Measurements from ENCODE around the gene CREB3L4. TPM values are rescaled to one million over a fixed set of nuclear protein-coding genes. Genes with fewer than 3 reads are reported as not detected.

The CREB3L4 gene
- total RNA-seq, 2 experiments from 2014 or later: 2.9 to 3.9 TPM

- Mint-ChIP-seq H3K27me3 (no peaks in the 10 kb centered on the region), H3K9me3 (no peaks in the 10 kb centered on the region), H3K27ac (no peak overlapping the region), H3K36me3 (ENCODE audit: low read depth) (peaks cover 86% of the 10 kb centered on the region), H3K4me3 (no peak overlapping the region), H3K4me1 (ENCODE audit: low read depth) (no peaks in the 10 kb centered on the region)
- Histone ChIP-seq H3K27ac (ENCODE audit: low read depth in 1 of 2, low read length in 2 of 2) (no peak overlapping the region), H3K27me3 (ENCODE audit: control insufficient read depth in 1 of 2, insufficient read depth in 2 of 2, low read length in 2 of 2) (no peaks in the 10 kb centered on the region), H3K4me1 (ENCODE audit: insufficient read depth, low read length) (peaks cover 3% of the 10 kb centered on the region), H3K36me3 (ENCODE audit: insufficient read depth, low read length) (peaks cover 87% of the 10 kb centered on the region), H3K9me3 (ENCODE audit: control insufficient read depth in 1 of 2, insufficient read depth in 1 of 2, low read length in 2 of 2) (no peaks in the 10 kb centered on the region), H3K4me3 (ENCODE audit: low read length) (no peak overlapping the region)
- ChIA-PET CTCF (no interaction called here), POLR2A (interaction anchor here (1.3 to 3.8 kb wide), 2 partner anchors 10 to 11 kb away, joined by 6 to 15 read pairs; partner anchors contain the start of gene GATAD2B)
- intact Hi-C loops (cut with DNase I, micrococcal nuclease): no loop called here
- no peak for ATAC-seq (ENCODE audit: poor library complexity)
- TF ChIP-seq, protein P1, sequence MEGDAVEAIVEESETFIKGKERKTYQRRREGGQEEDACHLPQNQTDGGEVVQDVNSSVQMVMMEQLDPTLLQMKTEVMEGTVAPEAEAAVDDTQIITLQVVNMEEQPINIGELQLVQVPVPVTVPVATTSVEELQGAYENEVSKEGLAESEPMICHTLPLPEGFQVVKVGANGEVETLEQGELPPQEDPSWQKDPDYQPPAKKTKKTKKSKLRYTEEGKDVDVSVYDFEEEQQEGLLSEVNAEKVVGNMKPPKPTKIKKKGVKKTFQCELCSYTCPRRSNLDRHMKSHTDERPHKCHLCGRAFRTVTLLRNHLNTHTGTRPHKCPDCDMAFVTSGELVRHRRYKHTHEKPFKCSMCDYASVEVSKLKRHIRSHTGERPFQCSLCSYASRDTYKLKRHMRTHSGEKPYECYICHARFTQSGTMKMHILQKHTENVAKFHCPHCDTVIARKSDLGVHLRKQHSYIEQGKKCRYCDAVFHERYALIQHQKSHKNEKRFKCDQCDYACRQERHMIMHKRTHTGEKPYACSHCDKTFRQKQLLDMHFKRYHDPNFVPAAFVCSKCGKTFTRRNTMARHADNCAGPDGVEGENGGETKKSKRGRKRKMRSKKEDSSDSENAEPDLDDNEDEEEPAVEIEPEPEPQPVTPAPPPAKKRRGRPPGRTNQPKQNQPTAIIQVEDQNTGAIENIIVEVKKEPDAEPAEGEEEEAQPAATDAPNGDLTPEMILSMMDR (IDR thresholded peaks at IDR 0.05): no peak
- no peak for DNase-seq
These were observed 33.0 kb upstream of the CREB3L4 start for GRCh38 chr1:153934746-153935145.

- Histone ChIP-seq H3K27me3 (ENCODE audit: control insufficient read depth in 1 of 2, insufficient read depth in 2 of 2, low read length in 2 of 2) (no peaks in the 10 kb centered on the region), H3K9me3 (ENCODE audit: control insufficient read depth in 1 of 2, insufficient read depth in 1 of 2, low read length in 2 of 2) (no peaks in the 10 kb centered on the region), H3K27ac (ENCODE audit: low read depth in 1 of 2, low read length in 2 of 2) (no peak overlapping the region), H3K4me1 (ENCODE audit: insufficient read depth, low read length) (peaks cover 5% of the 10 kb centered on the region), H3K36me3 (ENCODE audit: insufficient read depth, low read length) (peaks cover 87% of the 10 kb centered on the region), H3K4me3 (ENCODE audit: low read length) (no peak overlapping the region)
- no peaks in the 10 kb centered on the region for H3K27me3 Mint-ChIP-seq
- H3K9me3 Mint-ChIP-seq: no peaks in the 10 kb centered on the region
- H3K4me3 Mint-ChIP-seq: no peak overlapping the region
- intact Hi-C loops (cut with DNase I, micrococcal nuclease): no loop called here
- H3K27ac Mint-ChIP-seq: no peak overlapping the region
- ChIA-PET CTCF (no interaction called here), POLR2A (no interaction called here)
- peaks cover 9% of the 10 kb centered on the region for H3K4me1 Mint-ChIP-seq (ENCODE audit: low read depth)
- H3K36me3 Mint-ChIP-seq (ENCODE audit: low read depth): peaks cover 87% of the 10 kb centered on the region
- TF ChIP-seq, protein P1 (IDR thresholded peaks at IDR 0.05): no peak
- no peak for DNase-seq
- ATAC-seq (ENCODE audit: poor library complexity): no peak
These were observed 31.5 kb upstream of the CREB3L4 start for GRCh38 chr1:153936011-153936802.

DNA sequence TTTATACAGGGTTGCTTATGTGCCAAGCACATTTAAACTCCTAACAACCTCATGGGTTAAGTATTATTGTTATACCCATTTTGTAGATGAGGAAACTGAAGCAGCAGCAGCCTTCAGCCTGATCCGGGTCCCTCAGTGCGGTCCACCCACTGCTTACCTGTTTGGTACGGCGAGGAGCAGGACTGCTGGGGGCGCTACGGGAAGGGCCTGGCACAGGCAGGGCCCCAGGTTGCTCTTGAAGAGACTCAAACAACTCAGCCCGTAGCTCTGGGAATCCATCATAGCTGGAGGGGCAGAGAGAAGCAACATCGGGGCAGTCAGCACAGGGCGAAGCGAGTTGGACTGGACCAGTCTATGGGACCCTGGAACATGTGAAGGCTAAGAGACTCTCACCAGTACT lies 30.4 kb upstream of the CREB3L4 start:
- Histone ChIP-seq H3K27me3 (ENCODE audit: control insufficient read depth in 1 of 2, insufficient read depth in 2 of 2, low read length in 2 of 2) (no peaks in the 10 kb centered on the region), H3K4me3 (ENCODE audit: low read length) (no peak overlapping the region), H3K4me1 (ENCODE audit: insufficient read depth, low read length) (peaks cover 17% of the 10 kb centered on the region), H3K9me3 (ENCODE audit: control insufficient read depth in 1 of 2, insufficient read depth in 1 of 2, low read length in 2 of 2) (no peaks in the 10 kb centered on the region), H3K27ac (ENCODE audit: low read depth in 1 of 2, low read length in 2 of 2) (no peak overlapping the region), H3K36me3 (ENCODE audit: insufficient read depth, low read length) (peaks cover 91% of the 10 kb centered on the region)
- Mint-ChIP-seq H3K9me3 (no peaks in the 10 kb centered on the region), H3K4me3 (no peak overlapping the region), H3K27ac (no peak overlapping the region), H3K27me3 (no peaks in the 10 kb centered on the region), H3K36me3 (ENCODE audit: low read depth) (peaks cover 92% of the 10 kb centered on the region), H3K4me1 (ENCODE audit: low read depth) (peaks cover 11% of the 10 kb centered on the region)
- ChIA-PET POLR2A (interaction anchor here (0.8 to 1.3 kb wide), 2 partner anchors 9 to 40 kb away, joined by 4 to 6 read pairs; partner anchors contain the start of genes DENND4B and JTB), CTCF (no interaction called here)
- DNase-seq (no peak), ATAC-seq (ENCODE audit: poor library complexity) (no peak)
- TF ChIP-seq, protein P1 (IDR thresholded peaks at IDR 0.05): no peak
- intact Hi-C loops (cut with DNase I, micrococcal nuclease): no loop called here

Data from CD4-positive, alpha-beta T cell (primary cell).